Mesenchymal stem cell (in vitro differentiated cells and primary cell): Measurements from ENCODE around the gene PKIB.

Source experiments
- DNase-seq: peaks from one replicate; pipeline ENCODE4 v3.0.0-alpha.2; 2013
- H2AFZ ChIP-seq: one replicate; pipeline ENCODE4 v1.6.1; 2013; ENCODE audit warnings: low read depth, mild to moderate bottlenecking, control low read depth, inconsistent platforms, low read length, moderate library complexity
- H2AK5ac ChIP-seq: 2 replicates; pipeline ENCODE4 v1.6.1; 2013; ENCODE audit warnings: low read length, moderate library complexity, mild to moderate bottlenecking, inconsistent platforms; ENCODE audit not compliant: severe bottlenecking
- H2BK120ac ChIP-seq: one replicate; pipeline ENCODE4 v1.6.1; 2013; ENCODE audit warnings: low read depth, mild to moderate bottlenecking, inconsistent platforms, low read length, moderate library complexity
- H2BK12ac ChIP-seq, 2 experiments: one replicate each; pipeline ENCODE4 v1.6.1; 2013; ENCODE audit warnings: inconsistent platforms in 2 of 2, low read length in 2 of 2, mild to moderate bottlenecking in 2 of 2, moderate library complexity in 2 of 2, control low read depth in 1 of 2
- H2BK15ac ChIP-seq: one replicate; pipeline ENCODE4 v1.6.1; 2013; ENCODE audit warnings: mild to moderate bottlenecking, low read depth, inconsistent platforms; ENCODE audit not compliant: poor library complexity, severe bottlenecking
- H2BK5ac ChIP-seq: 2 replicates; pipeline ENCODE4 v1.6.1; 2013; ENCODE audit warnings: low read depth, mild to moderate bottlenecking, low read length, control low read depth, inconsistent platforms; ENCODE audit not compliant: poor library complexity, severe bottlenecking
- H3K14ac ChIP-seq, 2 experiments: one replicate each; pipeline ENCODE4 v1.6.1; 2013; ENCODE audit warnings: inconsistent platforms in 2 of 2, low read length in 2 of 2, control low read depth in 1 of 2, mild to moderate bottlenecking in 1 of 2, moderate library complexity in 1 of 2
- H3K18ac ChIP-seq, 2 experiments: one replicate each; pipeline ENCODE4 v1.6.1; 2013; ENCODE audit warnings: inconsistent platforms in 2 of 2, low read length in 2 of 2, control low read depth in 1 of 2, low read depth in 1 of 2, mild to moderate bottlenecking in 1 of 2
- H3K23ac ChIP-seq, 2 experiments: one replicate each; pipeline ENCODE4 v1.6.1; 2013; ENCODE audit warnings: inconsistent platforms in 2 of 2, low read length in 2 of 2, mild to moderate bottlenecking in 2 of 2, moderate library complexity in 2 of 2, control low read depth in 1 of 2
- H3K27ac ChIP-seq: 2 replicates; pipeline ENCODE4 v1.5.1; 2013; ENCODE audit warnings: mild to moderate bottlenecking, moderate library complexity, low read length, control low read depth, inconsistent platforms; ENCODE audit not compliant: poor library complexity, severe bottlenecking
- H3K27me3 ChIP-seq, 2 experiments: 2 replicates each; pipeline versions ENCODE4 v1.6.1 to v1.7.0; 2013; ENCODE audit warnings: low read length in 2 of 2, mild to moderate bottlenecking in 2 of 2, moderate library complexity in 2 of 2, control low read depth in 1 of 2, inconsistent platforms in 1 of 2; ENCODE audit not compliant: control insufficient read depth in 1 of 2, insufficient read depth in 1 of 2
- H3K36me3 ChIP-seq, 2 experiments: 2 replicates each; pipeline versions ENCODE4 v1.6.1 to v1.7.0; 2013; ENCODE audit warnings: low read length in 2 of 2, control low read depth in 1 of 2, inconsistent platforms in 1 of 2, low read depth in 1 of 2, mild to moderate bottlenecking in 1 of 2; ENCODE audit not compliant: insufficient read depth in 2 of 2, control insufficient read depth in 1 of 2
- H3K4ac ChIP-seq, 2 experiments: one replicate each; pipeline ENCODE4 v1.6.1; 2013; ENCODE audit warnings: inconsistent platforms in 2 of 2, low read length in 2 of 2, mild to moderate bottlenecking in 2 of 2, moderate library complexity in 2 of 2, control low read depth in 1 of 2, low read depth in 1 of 2
- H3K4me1 ChIP-seq: 2 replicates; pipeline ENCODE4 v1.6.1; 2013; ENCODE audit warnings: low read depth, low read length, control low read depth; ENCODE audit not compliant: control insufficient read depth, insufficient read depth
- H3K4me2 ChIP-seq: 2 replicates; pipeline ENCODE4 v1.6.1; 2013; ENCODE audit warnings: low read length, mild to moderate bottlenecking, inconsistent platforms; ENCODE audit not compliant: poor library complexity, severe bottlenecking
- H3K4me3 ChIP-seq, 2 experiments: 2 replicates each; pipeline versions ENCODE4 v1.5.1 to v1.7.0; 2013; ENCODE audit warnings: low read length in 2 of 2, mild to moderate bottlenecking in 2 of 2, control low read depth in 1 of 2, low read depth in 1 of 2; ENCODE audit not compliant: insufficient read depth in 1 of 2
- H3K79me1 ChIP-seq: replicated peaks from 2 replicates; pipeline ENCODE4 v1.6.1; 2013; ENCODE audit warnings: mild to moderate bottlenecking, control low read depth, low read length, inconsistent platforms; ENCODE audit not compliant: poor library complexity, severe bottlenecking
- H3K9ac ChIP-seq: 2 replicates; pipeline ENCODE4 v1.7.0; 2013; ENCODE audit warnings: mild to moderate bottlenecking, low read length, moderate library complexity
- H3K9me3 ChIP-seq: 2 replicates; pipeline ENCODE4 v1.7.0; 2013; ENCODE audit warnings: mild to moderate bottlenecking, low read length; ENCODE audit not compliant: control insufficient read depth
- H4K8ac ChIP-seq: one replicate; pipeline ENCODE4 v1.6.1; 2013; ENCODE audit warnings: inconsistent platforms, mild to moderate bottlenecking, low read length, moderate library complexity
- H4K91ac ChIP-seq: one replicate; pipeline ENCODE4 v1.6.1; 2013; ENCODE audit warnings: mild to moderate bottlenecking, low read length, inconsistent platforms
- WGBS: methylation state at CpG from one replicate; pipeline ENCODE4 v1.1.7; 2013; ENCODE audit warnings: mixed read lengths; 5-methylcytosine and 5-hydroxymethylcytosine counted together

Gene PKIB

DNA sequence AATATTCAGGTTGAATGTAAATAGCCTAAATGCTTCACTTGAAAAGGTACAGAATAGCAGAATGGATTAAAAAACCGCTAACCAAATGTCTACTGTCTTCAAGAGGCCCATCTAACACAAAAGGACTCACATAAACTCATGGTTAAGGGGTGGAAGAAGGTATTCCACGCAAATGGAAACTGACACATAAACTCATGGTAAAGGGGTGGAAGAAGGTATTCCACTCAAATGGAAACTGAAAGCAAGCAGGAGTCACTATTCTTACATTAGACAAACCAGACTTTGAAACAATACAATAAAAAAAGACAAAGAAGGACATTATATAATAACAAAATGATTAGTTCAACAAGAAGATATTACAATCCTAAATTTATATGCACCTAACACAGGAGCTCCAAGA is 38.3 kb upstream of the PKIB start:
- Histone ChIP-seq H3K18ac (no peak overlapping the region), H3K4ac (no peak overlapping the region), H2AK5ac (no peak overlapping the region), H3K9me3 (peaks cover 4% of the 10 kb centered on the region), H3K27ac (no peak overlapping the region), H2BK15ac (no peak overlapping the region), H3K4me1 (peaks cover 10% of the 10 kb centered on the region), H4K91ac (no peak overlapping the region), H3K27me3 (no peaks in the 10 kb centered on the region), H3K36me3 (no peaks in the 10 kb centered on the region), H4K8ac (no peak overlapping the region), H3K14ac (no peak overlapping the region), H2BK12ac (no peak overlapping the region), H3K79me1 (no peaks in the 10 kb centered on the region), H2AFZ (no peak overlapping the region), H3K4me2 (no peak overlapping the region), H3K4me3 (no peak overlapping the region), H3K9ac (no peak overlapping the region), H2BK5ac (no peak overlapping the region), H2BK120ac (no peak overlapping the region), H3K23ac (no peak overlapping the region)
- no peak for DNase-seq
- WGBS: no CpG with 5 or more reads among the region's 2 CpGs

DNA sequence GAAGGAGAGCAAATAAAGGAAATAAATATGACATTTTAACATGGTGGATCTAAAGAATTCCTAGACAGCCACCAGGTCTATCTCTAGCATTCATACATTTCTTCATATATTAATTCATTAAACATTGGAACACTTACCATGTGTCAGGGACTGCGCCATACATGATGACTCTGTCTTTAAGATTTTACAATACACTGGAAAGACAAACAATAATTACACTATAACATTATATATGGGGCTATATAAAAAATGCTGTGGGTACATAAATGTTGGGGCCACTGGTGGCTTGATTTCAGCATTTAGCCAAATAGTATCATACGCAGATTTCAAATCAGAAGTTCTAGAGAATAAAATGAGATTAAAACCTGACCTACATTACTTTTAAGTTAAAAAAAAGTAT is 33.3 kb upstream of the PKIB start:
- Histone ChIP-seq H3K27me3 (no peaks in the 10 kb centered on the region), H3K4me3 (no peak overlapping the region), H3K18ac (no peak overlapping the region), H3K27ac (no peak overlapping the region), H3K79me1 (no peaks in the 10 kb centered on the region), H2AFZ (no peak overlapping the region), H3K9me3 (peaks cover 4% of the 10 kb centered on the region), H2AK5ac (no peak overlapping the region), H2BK120ac (no peak overlapping the region), H4K8ac (no peak overlapping the region), H3K4me1 (no peaks in the 10 kb centered on the region), H2BK12ac (no peak overlapping the region), H3K14ac (no peak overlapping the region), H3K23ac (no peak overlapping the region), H3K36me3 (no peaks in the 10 kb centered on the region), H3K4ac (no peak overlapping the region), H2BK15ac (no peak overlapping the region), H3K9ac (no peak overlapping the region), H4K91ac (no peak overlapping the region), H2BK5ac (no peak overlapping the region), H3K4me2 (no peak overlapping the region)
- DNase-seq: no peak
- no CpG with 5 or more reads among the region's 2 CpGs for WGBS

DNA sequence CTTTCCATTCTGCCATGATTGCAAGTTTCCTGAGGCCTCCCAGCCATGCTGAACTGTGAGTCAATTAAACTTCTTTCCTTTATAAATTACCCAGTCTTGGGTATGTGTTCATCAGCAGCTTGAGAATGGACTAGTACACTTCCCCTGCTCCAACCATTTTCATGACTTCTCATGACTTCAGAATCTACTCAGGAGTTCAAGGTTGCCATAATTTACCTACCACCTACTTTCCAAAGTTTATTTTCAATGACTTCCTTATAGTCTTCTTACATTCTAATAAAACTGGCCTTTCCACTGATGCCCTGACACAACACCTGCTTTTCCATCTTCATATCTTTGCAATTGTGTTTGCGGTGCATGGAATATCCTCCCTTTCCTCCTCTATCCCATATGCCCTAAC is 31.2 kb upstream of the PKIB start:
- 100% methylated on average over 1 of the region's 1 CpG for WGBS
- Histone ChIP-seq H2BK12ac (no peak overlapping the region), H4K91ac (no peak overlapping the region), H3K9ac (no peak overlapping the region), H3K4me3 (no peak overlapping the region), H3K4me1 (no peaks in the 10 kb centered on the region), H2BK5ac (no peak overlapping the region), H3K14ac (no peak overlapping the region), H3K79me1 (no peaks in the 10 kb centered on the region), H2AK5ac (no peak overlapping the region), H3K27me3 (no peaks in the 10 kb centered on the region), H2AFZ (no peak overlapping the region), H3K36me3 (no peaks in the 10 kb centered on the region), H2BK120ac (no peak overlapping the region), H4K8ac (no peak overlapping the region), H3K4me2 (no peak overlapping the region), H3K4ac (no peak overlapping the region), H3K27ac (no peak overlapping the region), H2BK15ac (no peak overlapping the region), H3K9me3 (peaks cover 4% of the 10 kb centered on the region), H3K18ac (no peak overlapping the region), H3K23ac (no peak overlapping the region)
- DNase-seq: no peak

DNA sequence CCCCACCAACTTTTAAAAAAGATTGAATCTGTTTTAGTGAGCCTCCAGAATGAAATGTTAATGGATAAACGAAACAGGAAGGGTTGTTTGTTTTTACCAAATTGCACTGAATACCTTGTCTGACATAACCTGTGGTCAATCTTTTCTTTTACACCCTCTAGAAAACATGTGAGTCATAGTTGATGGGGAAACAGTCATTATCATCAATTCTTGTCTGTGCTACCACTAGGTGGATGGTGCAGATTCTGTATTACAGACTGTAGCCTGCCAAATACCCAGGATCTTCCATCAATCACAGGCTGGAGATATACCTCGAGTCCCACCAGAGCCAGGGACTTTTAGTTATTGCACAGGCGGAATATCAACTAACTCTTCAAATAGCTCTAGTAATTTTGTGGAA is 29.5 kb upstream of the PKIB start:
- no peak overlapping the region for H2BK5ac ChIP-seq
- H3K4me2 ChIP-seq: no peak overlapping the region

More for the DNA sequence above, 29.5 kb upstream of the PKIB start:
- H2AK5ac ChIP-seq: no peak overlapping the region
- no peak overlapping the region for H2BK120ac ChIP-seq
- H3K36me3 ChIP-seq: no peaks in the 10 kb centered on the region
- no peak overlapping the region for H4K91ac ChIP-seq
- no peak overlapping the region for H2BK12ac ChIP-seq
- no peaks in the 10 kb centered on the region for H3K27me3 ChIP-seq
- H3K4me3 ChIP-seq: no peak overlapping the region
- no peak overlapping the region for H2BK15ac ChIP-seq
- DNase-seq: peak; percentile 43
- H3K23ac ChIP-seq: no peak overlapping the region
- H2AFZ ChIP-seq: no peak overlapping the region
- H3K79me1 ChIP-seq: no peaks in the 10 kb centered on the region
- no peak overlapping the region for H3K27ac ChIP-seq
- no peak overlapping the region for H3K14ac ChIP-seq
- H3K4me1 ChIP-seq: no peaks in the 10 kb centered on the region
- H3K9ac ChIP-seq: no peak overlapping the region
- H4K8ac ChIP-seq: no peak overlapping the region
- H3K4ac ChIP-seq: no peak overlapping the region
- no peak overlapping the region for H3K18ac ChIP-seq
- WGBS: no CpG with 5 or more reads among the region's 3 CpGs
- no peaks in the 10 kb centered on the region for H3K9me3 ChIP-seq
